Cardiac muscle cell (in vitro differentiated cells and primary cell): Measurements from ENCODE around the gene FAR2. TPM values are rescaled to one million over a fixed set of nuclear protein-coding genes. Genes with fewer than 3 reads are reported as not detected.

Source experiments
- DNase-seq, 2 donors: peaks; one replicate each; pipeline versions ENCODE4 v3.0.0 to v3.0.0-alpha.2; 2010 to 2017; ENCODE audit warnings: low read depth in 1 of 2, low spot score in 1 of 2
- H3K27ac ChIP-seq: fragments of 200-600 bp; sonication (generic); 2 replicates; pipeline ENCODE4 v1.5.1; 2016
- H3K27me3 ChIP-seq: fragments of 200-600 bp; sonication (generic); 2 replicates; pipeline ENCODE4 v1.6.0; 2016; ENCODE audit warnings: control low read depth
- H3K36me3 ChIP-seq: fragments of 200-600 bp; sonication (generic); 2 replicates; pipeline ENCODE4 v1.5.1; 2016; ENCODE audit warnings: control low read depth
- H3K4me1 ChIP-seq: fragments of 200-600 bp; sonication (generic); 2 replicates; pipeline ENCODE4 v1.8.1; 2017; ENCODE audit warnings: low read depth, mild to moderate bottlenecking, mixed run types
- H3K4me3 ChIP-seq: fragments of 200-600 bp; sonication (generic); 2 replicates; pipeline ENCODE4 v1.5.1; 2016; ENCODE audit warnings: mild to moderate bottlenecking
- H3K9me3 ChIP-seq: fragments of 200-600 bp; sonication (generic); 2 replicates; pipeline ENCODE4 v1.5.1; 2017; ENCODE audit warnings: low read depth, mild to moderate bottlenecking, control low read depth
- polyA plus RNA-seq: library from polyadenylated mRNA; unstranded; fragments of >200 nt; fragmentation: Nextera tagmentation; extraction: Ambion mirVana; gene quantifications from 2 replicates; pipeline ENCODE4 v1.2.1, GENCODE V29; 2016
- total RNA-seq: library from RNA; depleted of rRNA; stranded (reverse); fragments of >200 nt; gene quantifications from 2 replicates; pipeline ENCODE4 v1.2.3, GENCODE V29; 2016
- TF ChIP-seq, protein P1 (sequence below): IDR thresholded peaks from 2 replicates; pipeline ENCODE4 v1.5.1; 2012; ENCODE audit warnings: low read depth, mild to moderate bottlenecking, low read length

FAR2 gene
- total RNA-seq (0.42 and 1.6 TPM in 2 replicates), polyA plus RNA-seq (0.38 and 2.1 TPM in 2 replicates)

DNA sequence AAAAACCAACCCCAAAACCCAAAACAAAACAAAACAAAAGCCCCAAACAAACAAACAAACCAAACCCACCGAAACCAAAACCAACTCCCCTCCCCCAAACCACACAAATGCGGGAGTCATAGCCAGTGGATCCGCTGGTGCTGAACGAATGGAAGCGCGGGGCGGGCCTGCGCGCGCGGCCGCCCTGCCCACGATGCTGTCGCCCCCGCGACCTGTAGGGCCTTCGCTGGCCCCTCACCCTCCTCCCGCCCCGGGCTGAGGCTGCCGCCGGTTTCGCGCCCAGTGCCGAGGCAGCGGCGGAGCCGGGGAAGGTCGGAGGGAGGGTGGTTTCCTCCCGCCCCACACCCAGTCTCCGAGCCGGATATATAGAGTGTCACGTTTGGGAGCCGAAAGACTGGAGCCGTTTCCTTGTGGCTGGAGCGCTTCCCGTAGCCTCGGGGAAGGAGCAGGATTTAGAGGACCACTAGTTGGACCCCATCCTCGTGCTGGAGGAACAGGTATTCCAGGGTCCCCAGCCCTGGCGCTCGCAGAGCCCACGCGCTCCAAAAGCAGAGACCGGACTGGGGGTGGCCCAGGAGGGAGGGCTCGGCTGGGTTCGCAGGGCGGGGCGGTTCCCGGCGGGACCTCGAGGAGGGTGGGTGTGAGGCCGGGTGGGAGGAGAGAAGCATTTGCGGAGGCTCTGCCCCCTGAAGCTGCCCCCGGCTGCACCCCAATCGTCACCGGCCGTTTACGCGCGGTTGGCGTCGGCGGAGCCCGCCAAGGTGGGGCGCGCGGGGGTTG, at the start of gene FAR2:
FAR2 (plus strand) TSS at position 368 of the 780 bp plus-strand sequence. CDS start 121,172 bp downstream, outside the sequence.
- TF ChIP-seq, protein P1, sequence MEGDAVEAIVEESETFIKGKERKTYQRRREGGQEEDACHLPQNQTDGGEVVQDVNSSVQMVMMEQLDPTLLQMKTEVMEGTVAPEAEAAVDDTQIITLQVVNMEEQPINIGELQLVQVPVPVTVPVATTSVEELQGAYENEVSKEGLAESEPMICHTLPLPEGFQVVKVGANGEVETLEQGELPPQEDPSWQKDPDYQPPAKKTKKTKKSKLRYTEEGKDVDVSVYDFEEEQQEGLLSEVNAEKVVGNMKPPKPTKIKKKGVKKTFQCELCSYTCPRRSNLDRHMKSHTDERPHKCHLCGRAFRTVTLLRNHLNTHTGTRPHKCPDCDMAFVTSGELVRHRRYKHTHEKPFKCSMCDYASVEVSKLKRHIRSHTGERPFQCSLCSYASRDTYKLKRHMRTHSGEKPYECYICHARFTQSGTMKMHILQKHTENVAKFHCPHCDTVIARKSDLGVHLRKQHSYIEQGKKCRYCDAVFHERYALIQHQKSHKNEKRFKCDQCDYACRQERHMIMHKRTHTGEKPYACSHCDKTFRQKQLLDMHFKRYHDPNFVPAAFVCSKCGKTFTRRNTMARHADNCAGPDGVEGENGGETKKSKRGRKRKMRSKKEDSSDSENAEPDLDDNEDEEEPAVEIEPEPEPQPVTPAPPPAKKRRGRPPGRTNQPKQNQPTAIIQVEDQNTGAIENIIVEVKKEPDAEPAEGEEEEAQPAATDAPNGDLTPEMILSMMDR: peak; percentile 2
- Histone ChIP-seq H3K27me3 (peaks cover 38% of the 10 kb centered on the region), H3K36me3 (no peaks in the 10 kb centered on the region), H3K4me1 (no peaks in the 10 kb centered on the region), H3K4me3 (peak within 1 kb of the TSS; percentile 38), H3K27ac (no peak within 1 kb of the TSS), H3K9me3 (no peaks in the 10 kb centered on the region)
- peak; percentile 35 to 56 for DNase-seq

DNA sequence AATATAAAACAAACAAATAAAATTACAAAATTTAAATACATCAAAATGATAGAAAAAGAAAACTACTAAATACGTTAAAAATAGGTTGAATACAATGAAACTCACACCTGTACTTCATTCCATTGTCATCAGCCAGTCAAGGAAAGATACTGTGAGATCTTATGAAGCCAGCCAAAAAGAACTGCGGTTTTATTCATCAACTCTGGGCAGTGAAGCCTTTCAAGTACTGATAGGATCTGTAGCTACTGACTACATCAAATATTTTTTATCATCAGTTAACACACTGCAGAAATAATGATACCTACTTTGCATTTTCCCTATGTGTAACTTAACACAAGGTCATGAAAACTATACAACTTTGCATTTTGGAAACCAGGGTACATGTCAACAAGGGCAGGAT, 46.3 kb upstream of the FAR2 start:
- Histone ChIP-seq H3K36me3 (no peaks in the 10 kb centered on the region), H3K27me3 (no peaks in the 10 kb centered on the region), H3K4me1 (no peaks in the 10 kb centered on the region), H3K9me3 (no peaks in the 10 kb centered on the region), H3K27ac (no peak overlapping the region), H3K4me3 (no peak overlapping the region)
- TF ChIP-seq, protein P1: no peak
- no peak for DNase-seq

DNA sequence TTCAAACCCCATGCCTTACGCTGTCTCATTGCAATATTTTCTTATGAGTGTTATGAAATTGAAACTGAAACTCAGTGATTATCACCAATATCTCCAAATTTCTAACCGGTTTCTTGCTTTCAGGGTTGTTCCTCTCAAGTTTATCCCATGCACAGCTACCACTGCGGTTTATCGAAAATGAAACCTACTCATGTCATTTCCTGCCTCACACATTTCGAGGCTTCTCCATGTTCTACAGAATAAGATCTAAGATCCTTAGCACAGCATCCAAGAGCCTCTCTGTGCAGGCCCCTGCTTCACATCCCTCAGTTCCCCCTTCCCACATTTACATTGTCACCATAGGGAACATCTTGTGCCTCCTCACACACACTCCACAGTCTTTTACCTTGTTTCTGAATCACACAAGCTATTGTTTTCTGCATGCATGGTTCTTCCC, 45.5 kb upstream of the FAR2 start:
- Histone ChIP-seq H3K36me3 (no peaks in the 10 kb centered on the region), H3K4me3 (no peak overlapping the region), H3K4me1 (no peaks in the 10 kb centered on the region), H3K27me3 (no peaks in the 10 kb centered on the region), H3K27ac (no peak overlapping the region), H3K9me3 (no peaks in the 10 kb centered on the region)
- DNase-seq: no peak
- TF ChIP-seq, protein P1: no peak

DNA sequence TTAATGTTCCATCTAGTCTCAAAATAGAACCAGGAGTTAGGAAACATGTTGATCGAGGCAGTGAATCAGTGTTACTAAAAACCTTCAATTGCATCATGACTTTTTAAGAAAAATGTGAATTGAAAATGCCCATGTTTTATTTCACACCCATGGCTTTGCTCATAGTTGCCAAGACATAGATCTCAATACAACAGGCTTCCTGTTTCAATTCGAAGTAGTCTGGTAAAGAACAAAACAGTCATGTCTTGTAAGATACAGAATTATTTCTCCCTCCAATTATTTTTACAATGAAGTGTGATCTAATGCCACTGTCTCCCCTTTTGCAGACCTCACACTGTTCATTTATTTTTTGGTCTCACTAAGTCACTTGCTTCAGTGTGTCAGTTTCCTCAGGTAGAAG, 44.6 kb upstream of the FAR2 start:
- no peaks in the 10 kb centered on the region for H3K36me3 ChIP-seq
- no peak overlapping the region for H3K27ac ChIP-seq
- no peaks in the 10 kb centered on the region for H3K4me1 ChIP-seq
- TF ChIP-seq, protein P1: no peak
- no peaks in the 10 kb centered on the region for H3K27me3 ChIP-seq
- H3K4me3 ChIP-seq: no peak overlapping the region
- H3K9me3 ChIP-seq: no peaks in the 10 kb centered on the region
- DNase-seq: no peak

DNA sequence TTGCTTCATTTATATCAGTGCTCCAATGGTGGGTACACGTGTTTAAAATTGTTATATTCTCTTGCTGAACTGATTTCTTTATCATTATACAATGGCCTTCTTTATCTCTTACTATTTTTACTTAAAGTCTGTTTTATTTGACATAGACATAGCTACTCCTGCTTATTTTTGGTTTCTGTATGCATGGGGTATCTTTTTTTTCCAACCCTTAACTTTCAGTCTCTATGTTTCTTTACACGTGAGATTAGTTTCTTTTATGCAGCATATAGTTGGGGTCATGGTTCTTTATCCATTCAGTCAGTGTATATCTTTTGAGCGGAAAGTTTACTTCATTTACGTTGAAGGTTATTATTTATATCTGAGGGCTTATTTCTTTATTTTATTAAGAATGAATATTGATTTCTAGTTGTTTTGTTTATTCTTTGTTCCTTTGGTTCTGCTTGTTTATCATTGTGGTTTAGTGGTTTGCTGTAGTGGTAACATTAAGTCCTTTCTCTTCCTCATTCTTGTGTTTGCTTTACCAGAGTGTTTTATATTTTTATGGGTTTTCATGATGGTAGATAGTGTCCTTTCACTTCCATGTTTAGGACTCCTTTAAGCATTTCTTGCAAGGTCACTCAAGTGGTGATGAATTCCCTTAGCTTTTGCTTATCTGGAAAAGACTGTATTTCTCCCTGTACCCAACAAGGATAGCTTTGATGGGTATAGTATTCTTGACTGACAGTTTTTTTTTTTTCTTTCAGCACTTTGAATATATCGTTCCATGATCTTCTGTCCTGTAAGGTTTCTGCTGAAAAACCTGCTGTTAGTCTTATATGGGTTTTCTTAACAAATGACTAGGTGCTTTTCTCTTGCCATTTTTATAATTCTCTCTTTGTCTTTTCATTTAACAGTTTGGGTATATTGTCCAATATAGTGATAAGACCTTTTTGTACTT, 38.3 kb upstream of the FAR2 start:
- H3K27me3 ChIP-seq: no peaks in the 10 kb centered on the region
- no peak overlapping the region for H3K4me3 ChIP-seq
- no peak for DNase-seq
- H3K9me3 ChIP-seq: no peaks in the 10 kb centered on the region
- H3K36me3 ChIP-seq: no peaks in the 10 kb centered on the region
- H3K27ac ChIP-seq: no peak overlapping the region
- TF ChIP-seq, protein P1: no peak
- H3K4me1 ChIP-seq: no peaks in the 10 kb centered on the region
